K562 (cell line): ENCODE data around the gene NES. TPM values are rescaled to one million over a fixed set of nuclear protein-coding genes. Genes with fewer than 3 reads are reported as not detected.
A peak's percentile ranks its signal among the peaks of the same experiment; 100 is the strongest.

Experiments
- ATAC-seq: fragments of 200-7000 bp; cut with Tn5 transposase; 3 replicates; pipeline ENCODE4 v1.9.1; 2020; ENCODE audit warnings: moderate library complexity
- BruUV-seq: library from RNA; stranded (reverse); fragments of 400-500 nt; replicated peaks from 2 replicates; lab custom pipeline; 2021; lab: Mats Ljungman, UMichigan
- CTCF ChIA-PET: fragments of 300-600 bp; formaldehyde crosslinking; extraction: SDS; loops from one replicate; lab custom pipeline; 2021; ENCODE audit warnings: low intra/inter-chr PET ratio; lab: Yijun Ruan, JAX
- POLR2A ChIA-PET: fragments of 300-600, 350-650 bp; sonication (Branson Sonifier 250); formaldehyde crosslinking; extraction: SDS; loops from one replicate; lab custom pipeline; 2021; ENCODE audit warnings: antibody characterized with exemption, inconsistent platforms; lab: Yijun Ruan, JAX
- DNase-seq, 4 experiments: peaks; one replicate each; pipeline versions ENCODE4 v3.0.0 to v3.0.0-alpha.2; 2011 to 2018; ENCODE audit warnings: low spot score in 3 of 4, mixed read lengths in 3 of 4; ENCODE audit errors: extremely low read depth in 1 of 4
- FAIRE-seq: peaks from 2 replicates; lab custom pipeline; 2011; peaks lifted over from hg19 to GRCh38; lab: Jason Lieb, UNC
- H2AFZ ChIP-seq: 2 replicates; pipeline ENCODE4 v1.6.0; 2011; ENCODE audit warnings: low read depth, low read length, control low read depth, inconsistent platforms
- H3K27ac ChIP-seq: fragments of 200-600 bp; 3 replicates; pipeline ENCODE4 v1.8.0; 2011; ENCODE audit warnings: low read depth, mild to moderate bottlenecking, control low read depth, inconsistent platforms, low read length, moderate library complexity, mixed read lengths; ENCODE audit errors: extremely low read depth
- H3K27me3 ChIP-seq, 2 experiments: fragments of 300-600 bp in 1 of 2; 2 replicates in 1 of 2; 3 replicates in 1 of 2; pipeline versions ENCODE4 v1.6.0 to v1.8.0; 2011; ENCODE audit warnings: inconsistent platforms in 2 of 2, low read length in 2 of 2, mild to moderate bottlenecking in 1 of 2, mixed read lengths in 1 of 2, moderate library complexity in 1 of 2; ENCODE audit not compliant: control insufficient read depth in 2 of 2, insufficient read depth in 2 of 2
- H3K36me3 ChIP-seq: fragments of 300-600 bp; 3 replicates; pipeline ENCODE4 v1.8.0; 2011; ENCODE audit warnings: mild to moderate bottlenecking, low read length, inconsistent platforms; ENCODE audit not compliant: control insufficient read depth, insufficient read depth
- H3K4me1 ChIP-seq, 2 experiments: fragments of 200-600 bp in 1 of 2; replicated peaks in 1 of 2; 2 replicates in 1 of 2; 3 replicates in 1 of 2; pipeline versions ENCODE4 v1.5.1 to v1.8.0; 2011; ENCODE audit warnings: inconsistent platforms in 2 of 2, low read length in 2 of 2, mild to moderate bottlenecking in 1 of 2, mixed read lengths in 1 of 2, moderate library complexity in 1 of 2; ENCODE audit not compliant: control insufficient read depth in 2 of 2, insufficient read depth in 2 of 2
- H3K4me2 ChIP-seq: 2 replicates; pipeline ENCODE4 v1.6.1; 2011; ENCODE audit warnings: low read length, control low read depth, inconsistent platforms, mixed read lengths; ENCODE audit not compliant: insufficient read depth
- H3K4me3 ChIP-seq: fragments of 200-600 bp; sonication (generic), shearing (Covaris generic); 2 replicates; pipeline ENCODE4 v1.5.1; 2016; ENCODE audit warnings: control low read depth, inconsistent platforms
- H3K79me2 ChIP-seq: fragments of 200-600 bp; 3 replicates; pipeline ENCODE4 v1.8.0; 2011; ENCODE audit warnings: low read length, inconsistent platforms; ENCODE audit not compliant: control insufficient read depth, insufficient read depth
- H3K9ac ChIP-seq, 2 experiments: 2 replicates each; pipeline versions ENCODE4 v1.6.0 to v1.6.1; 2011; ENCODE audit warnings: low read depth in 2 of 2, low read length in 2 of 2, control low read depth in 1 of 2, inconsistent platforms in 1 of 2, mild to moderate bottlenecking in 1 of 2, mixed read lengths in 1 of 2; ENCODE audit not compliant: insufficient read depth in 1 of 2
- H3K9me1 ChIP-seq: one replicate; pipeline ENCODE4 v1.6.0; 2011; ENCODE audit warnings: inconsistent platforms, mild to moderate bottlenecking, low read length, moderate library complexity; ENCODE audit not compliant: control insufficient read depth, insufficient read depth
- H3K9me3 ChIP-seq: replicated peaks from 2 replicates; pipeline ENCODE4 v1.5.1; 2011; ENCODE audit warnings: low read depth, low read length, inconsistent platforms; ENCODE audit not compliant: control insufficient read depth, insufficient read depth
- H4K20me1 ChIP-seq: replicated peaks from 2 replicates; pipeline ENCODE4 v1.6.1; 2011; ENCODE audit warnings: low read length, inconsistent platforms, mixed read lengths; ENCODE audit not compliant: control insufficient read depth, insufficient read depth
- BACH1 ChIP-seq: fragments of 200-800 bp; sonication (Bioruptor generic); IDR thresholded peaks from 2 replicates; pipeline ENCODE4 v1.6.1; 2016; ENCODE audit warnings: missing genetic modification characterization, missing compliant biosample characterization
- CHD1 ChIP-seq: fragments of 200-600 bp; sonication (generic); IDR thresholded peaks from one replicate; pipeline ENCODE4 v1.6.1; 2012; ENCODE audit warnings: mild to moderate bottlenecking, moderate library complexity, low read length, inconsistent platforms
- GATAD2B ChIP-seq: fragments of 450-650 bp; IDR thresholded peaks from 2 replicates; pipeline ENCODE4 v1.6.1; 2017; ENCODE audit warnings: mild to moderate bottlenecking, borderline replicate concordance
- HDGF ChIP-seq: fragments of 450-650 bp; IDR thresholded peaks from 2 replicates; pipeline ENCODE4 v1.6.1; 2016
- KDM4B ChIP-seq, 2 experiments: fragments of 450-650 bp in 1 of 2; sonication (generic) in 1 of 2; IDR thresholded peaks; 2 replicates each; pipeline ENCODE4 v1.6.1; 2016 to 2017; ENCODE audit warnings: borderline replicate concordance in 2 of 2, antibody characterized with exemption in 1 of 2, low read depth in 1 of 2, mild to moderate bottlenecking in 1 of 2
- NFE2L1 ChIP-seq: fragments of 450-650 bp; IDR thresholded peaks from 2 replicates; pipeline ENCODE4 v1.6.1; 2016; ENCODE audit warnings: missing genetic modification characterization, low read depth, mild to moderate bottlenecking, missing compliant biosample characterization, moderate library complexity, borderline replicate concordance
- SMAD3 ChIP-seq: fragments of 450-650 bp; formaldehyde crosslinking; conservative IDR thresholded peaks from 2 replicates; pipeline ENCODE4 v1.4.0; 2020; ENCODE audit warnings: mild to moderate bottlenecking
- SMARCA5 ChIP-seq: fragments of 450-650 bp; IDR thresholded peaks from 2 replicates; pipeline ENCODE4 v1.6.1; 2016
- SRSF9 ChIP-seq: fragments of 200-400 bp; formaldehyde crosslinking; IDR thresholded peaks from 2 replicates; pipeline ENCODE4 v1.6.1; 2017; ENCODE audit warnings: low read depth, low read length, borderline replicate concordance
- THAP7 ChIP-seq: fragments of 250-450 bp; sonication (Bioruptor Pico); IDR thresholded peaks from 2 replicates; pipeline ENCODE4 v1.5.0; 2021
- ZNF121 ChIP-seq: sonication (generic); formaldehyde crosslinking; conservative IDR thresholded peaks from 2 replicates; pipeline ENCODE4 v1.8.0; 2022; ENCODE audit warnings: missing genetic modification reagents
- ZNF644 ChIP-seq: fragments of 200-800 bp; sonication (Bioruptor generic); IDR thresholded peaks from 2 replicates; pipeline ENCODE4 v1.6.1; 2016; ENCODE audit warnings: low read depth, missing genetic modification characterization, missing compliant biosample characterization
- ZNF766 ChIP-seq: fragments of 200-800 bp; sonication (Bioruptor generic); conservative IDR thresholded peaks from 2 replicates; pipeline ENCODE4 v1.6.1; 2016; ENCODE audit warnings: missing genetic modification characterization, missing compliant biosample characterization
- WGBS: fragments of 100-300 bp; shearing (Covaris generic); methylation state at CpG from one replicate; pipeline ENCODE4 v1.1.6; 2016; ENCODE audit warnings: low coverage, mixed read lengths; ENCODE audit not compliant: insufficient coverage; ENCODE audit errors: missing lambda C conversion rate; 5-methylcytosine and 5-hydroxymethylcytosine counted together
- in situ Hi-C: fragments of 300-500 bp; cut with MboI; formaldehyde crosslinking; loops from 4 replicates; pipeline ENCODE4 v1.15.0; 2018; ENCODE audit warnings: inconsistent platforms, mixed read lengths
- intact Hi-C: fragments of 100-400 bp; cut with micrococcal nuclease; formaldehyde crosslinking; loops from 2 replicates; pipeline ENCODE4 v1.14.2; 2022
- polyA plus RNA-seq, 8 experiments: library from polyadenylated mRNA; depleted of rRNA in 4 of 8; stranded (reverse) in 5 of 8; unstranded in 3 of 8; fragments of >200 nt; fragmentation: Nextera tagmentation in 2 of 8; fragmentation: Illumina TruSeq in 1 of 8; extraction: Ambion mirVana in 2 of 8; extraction: Trizol in 1 of 8; gene quantifications; 2 replicates each; pipeline versions ENCODE4 v1.2.1 to v1.2.3, GENCODE V29; 2011 to 2014; ENCODE audit warnings: inconsistent platforms in 1 of 8, missing spikeins in 1 of 8
- total RNA-seq, 7 experiments: library from RNA; depleted of rRNA in 6 of 7; stranded (reverse); fragments of >200 nt in 6 of 7; fragmentation: Illumina TruSeq in 2 of 7; extraction: Trizol in 2 of 7; gene quantifications; 2 replicates each; pipeline versions ENCODE4 v1.2.1 to v1.2.3, GENCODE V29; 2011 to 2021; ENCODE audit warnings: low replicate concordance in 1 of 7
- TF ChIP-seq, protein P1 (sequence below), 2 experiments: fragments of 200-800 bp in 1 of 2; sonication (Bioruptor generic) in 1 of 2; sonication (generic) in 1 of 2; formaldehyde crosslinking in 1 of 2; IDR thresholded peaks in 1 of 2; conservative IDR thresholded peaks in 1 of 2; 2 replicates each; pipeline versions ENCODE4 v1.5.0 to v1.6.1; 2016 to 2020; ENCODE audit warnings: missing compliant biosample characterization in 1 of 2, missing genetic modification characterization in 1 of 2, missing genetic modification reagents in 1 of 2

The NES gene
- total and polyA plus RNA-seq, 9 of the 15 experiments (the other 6 are each of a cell fraction or from before 2014, with no cell fraction given), result 0.10 to 8.6 (median 4.2) TPM

- ChIA-PET CTCF (no interaction called here), POLR2A (no interaction called here)
- Histone ChIP-seq H4K20me1 (no peaks in the 10 kb centered on the region), H3K27ac (no peak overlapping the region), H3K4me3 (no peak overlapping the region), H3K9me1 (no peaks in the 10 kb centered on the region), H3K9me3 (no peaks in the 10 kb centered on the region), H3K79me2 (0 out of 3 replicates have a peak, but pooled peaks cover 3% of the 10 kb centered on the region), H3K27me3 (no peaks in the 10 kb centered on the region), H3K4me1 (peaks cover 36 to 43% of the 10 kb centered on the region in 2 experiments), H3K36me3 (no peaks in the 10 kb centered on the region), H3K4me2 (no peak overlapping the region), H3K9ac (peak overlapping the region in 1 of 2 experiments; percentile 2; a peak in 1 of 4 replicates), H2AFZ (no peak overlapping the region)
- FAIRE-seq (no peak), DNase-seq (no peak), ATAC-seq (no peak)
- intact Hi-C loops (no loop called here), in situ Hi-C loops (no loop called here)
- TF ChIP-seq ZNF766, result no peak
- no peak for TF ChIP-seq BACH1
- no TSS peak for BruUV-seq
- 80% methylated on average over 8 of the region's 8 CpGs for WGBS
Measured at GRCh38 chr1:156696755-156697154, 19.5 kb upstream of the NES start.

GRCh38 chr1:156694690-156694962 is 17.4 kb upstream of the NES start:
- peak overlapping the region; percentile 92 for H2AFZ ChIP-seq
- 0 out of 3 replicates have a peak, but pooled peaks cover 3% of the 10 kb centered on the region for H3K79me2 ChIP-seq
- H3K27me3 ChIP-seq, result no peaks in the 10 kb centered on the region
- H3K4me1 ChIP-seq, result peaks cover 41 to 55% of the 10 kb centered on the region in 2 experiments
- no peak for ATAC-seq
- H4K20me1 ChIP-seq, result no peaks in the 10 kb centered on the region
- DNase-seq, result no peak
- no peaks in the 10 kb centered on the region for H3K9me3 ChIP-seq
- BruUV-seq, result no TSS peak
- H3K36me3 ChIP-seq, result no peaks in the 10 kb centered on the region
- CTCF ChIA-PET, result interaction anchor here (0.8 kb wide), 1 partner anchor 35 kb away, joined by 3 read pairs; no protein-coding TSS in a partner anchor
- peak overlapping the region; percentile 49 to 71; a peak in 3 of 4 replicates for H3K9ac ChIP-seq
- no peak overlapping the region for H3K4me3 ChIP-seq
- no peaks in the 10 kb centered on the region for H3K9me1 ChIP-seq
- peak overlapping the region; percentile 72 for H3K4me2 ChIP-seq
- FAIRE-seq, result no peak
- intact Hi-C loops (no loop called here), in situ Hi-C loops (no loop called here)
- POLR2A ChIA-PET, result interaction anchor here (0.7 to 2.1 kb wide), 9 partner anchors 13 to 719 kb away, joined by 3 to 12 read pairs (median 3); partner anchors contain the start of genes ISG20L2, METTL25B and PRCC
- WGBS, result 89% methylated on average over 5 of the region's 5 CpGs
- peak overlapping the region; percentile 91 for H3K27ac ChIP-seq
- no peak for TF ChIP-seq THAP7 (CRISPR knock-in tag)
- no peak for TF ChIP-seq SMAD3 (CRISPR knock-in tag)
- no peak for TF ChIP-seq KDM4B (IDR thresholded peaks at IDR 0.05; ENCODE audit: borderline replicate concordance in 2 of 2, low read depth in 1 of 2)
- TF ChIP-seq CHD1, result no peak
- TF ChIP-seq, protein P1, sequence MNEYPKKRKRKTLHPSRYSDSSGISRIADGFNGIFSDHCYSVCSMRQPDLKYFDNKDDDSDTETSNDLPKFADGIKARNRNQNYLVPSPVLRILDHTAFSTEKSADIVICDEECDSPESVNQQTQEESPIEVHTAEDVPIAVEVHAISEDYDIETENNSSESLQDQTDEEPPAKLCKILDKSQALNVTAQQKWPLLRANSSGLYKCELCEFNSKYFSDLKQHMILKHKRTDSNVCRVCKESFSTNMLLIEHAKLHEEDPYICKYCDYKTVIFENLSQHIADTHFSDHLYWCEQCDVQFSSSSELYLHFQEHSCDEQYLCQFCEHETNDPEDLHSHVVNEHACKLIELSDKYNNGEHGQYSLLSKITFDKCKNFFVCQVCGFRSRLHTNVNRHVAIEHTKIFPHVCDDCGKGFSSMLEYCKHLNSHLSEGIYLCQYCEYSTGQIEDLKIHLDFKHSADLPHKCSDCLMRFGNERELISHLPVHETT (CRISPR knock-in tag; conservative IDR thresholded peaks at IDR 0.05 in 1 of 2, IDR thresholded peaks at IDR 0.05 in 1 of 2), result no peak
- no peak for TF ChIP-seq ZNF121
- 0 out of 2 replicates have a peak, but pooled peaks have one; percentile 13 for TF ChIP-seq SMARCA5
- TF ChIP-seq NFE2L1, result no peak
- TF ChIP-seq HDGF, result 0 out of 2 replicates have a peak, but pooled peaks have one; percentile 47
- 0 out of 2 replicates have a peak, but pooled peaks have one; percentile 0 for TF ChIP-seq ZNF644
- no peak for TF ChIP-seq SRSF9
- TF ChIP-seq GATAD2B, result no peak
